HL-60 (cell line): ENCODE data around the gene TLCD3A.

ENCODE experiments used
- DNase-seq, 2 experiments: peaks; one replicate each; pipeline ENCODE4 v3.0.0-alpha.2; 2010 to 2020; ENCODE audit warnings: low read depth in 1 of 2, low spot score in 1 of 2
- H3K27ac ChIP-seq: fragments of 250-450 bp; sonication (Bioruptor Pico); replicated peaks from 2 replicates; pipeline ENCODE4 v1.5.1; 2020; ENCODE audit warnings: mild to moderate bottlenecking, moderate library complexity
- H3K27me3 ChIP-seq: fragments of 250-450 bp; sonication (Bioruptor Pico); 2 replicates; pipeline ENCODE4 v1.5.1; 2021; ENCODE audit warnings: mild to moderate bottlenecking, moderate library complexity; ENCODE audit not compliant: insufficient read depth, poor library complexity, severe bottlenecking
- H3K4me3 ChIP-seq: replicated peaks from 2 replicates; pipeline ENCODE4 v1.5.1; 2011; ENCODE audit warnings: mild to moderate bottlenecking, control low read depth, low read length; ENCODE audit not compliant: insufficient read depth
- CTCF ChIP-seq: IDR thresholded peaks from one replicate; pipeline ENCODE4 v1.5.1; 2011; ENCODE audit warnings: low read length, control low read depth, inconsistent platforms; ENCODE audit not compliant: insufficient read depth
- GABPA ChIP-seq: IDR thresholded peaks from 2 replicates; pipeline ENCODE4 v1.6.1; 2012; ENCODE audit warnings: low read depth
- POLR2AphosphoS5 ChIP-seq: IDR thresholded peaks from 2 replicates; pipeline ENCODE4 v1.6.1; 2012; ENCODE audit warnings: low read depth
- SPI1 ChIP-seq: IDR thresholded peaks from 2 replicates; pipeline ENCODE4 v1.6.1; 2012; ENCODE audit warnings: low read depth, mild to moderate bottlenecking, borderline replicate concordance
- TF ChIP-seq, protein P1 (sequence below): IDR thresholded peaks from 2 replicates; pipeline ENCODE4 v1.6.1; 2012; ENCODE audit warnings: low read depth; ENCODE audit not compliant: insufficient replicate concordance

Gene TLCD3A

GRCh38 chr17:726271-726919 lies 6.0 kb upstream of the TLCD3A start:
- Histone ChIP-seq H3K4me3 (no peak overlapping the region), H3K27ac (no peak overlapping the region)
- TF ChIP-seq SPI1 (no peak), POLR2AphosphoS5 (no peak), CTCF (no peak), GABPA (no peak)
- TF ChIP-seq, protein P1, sequence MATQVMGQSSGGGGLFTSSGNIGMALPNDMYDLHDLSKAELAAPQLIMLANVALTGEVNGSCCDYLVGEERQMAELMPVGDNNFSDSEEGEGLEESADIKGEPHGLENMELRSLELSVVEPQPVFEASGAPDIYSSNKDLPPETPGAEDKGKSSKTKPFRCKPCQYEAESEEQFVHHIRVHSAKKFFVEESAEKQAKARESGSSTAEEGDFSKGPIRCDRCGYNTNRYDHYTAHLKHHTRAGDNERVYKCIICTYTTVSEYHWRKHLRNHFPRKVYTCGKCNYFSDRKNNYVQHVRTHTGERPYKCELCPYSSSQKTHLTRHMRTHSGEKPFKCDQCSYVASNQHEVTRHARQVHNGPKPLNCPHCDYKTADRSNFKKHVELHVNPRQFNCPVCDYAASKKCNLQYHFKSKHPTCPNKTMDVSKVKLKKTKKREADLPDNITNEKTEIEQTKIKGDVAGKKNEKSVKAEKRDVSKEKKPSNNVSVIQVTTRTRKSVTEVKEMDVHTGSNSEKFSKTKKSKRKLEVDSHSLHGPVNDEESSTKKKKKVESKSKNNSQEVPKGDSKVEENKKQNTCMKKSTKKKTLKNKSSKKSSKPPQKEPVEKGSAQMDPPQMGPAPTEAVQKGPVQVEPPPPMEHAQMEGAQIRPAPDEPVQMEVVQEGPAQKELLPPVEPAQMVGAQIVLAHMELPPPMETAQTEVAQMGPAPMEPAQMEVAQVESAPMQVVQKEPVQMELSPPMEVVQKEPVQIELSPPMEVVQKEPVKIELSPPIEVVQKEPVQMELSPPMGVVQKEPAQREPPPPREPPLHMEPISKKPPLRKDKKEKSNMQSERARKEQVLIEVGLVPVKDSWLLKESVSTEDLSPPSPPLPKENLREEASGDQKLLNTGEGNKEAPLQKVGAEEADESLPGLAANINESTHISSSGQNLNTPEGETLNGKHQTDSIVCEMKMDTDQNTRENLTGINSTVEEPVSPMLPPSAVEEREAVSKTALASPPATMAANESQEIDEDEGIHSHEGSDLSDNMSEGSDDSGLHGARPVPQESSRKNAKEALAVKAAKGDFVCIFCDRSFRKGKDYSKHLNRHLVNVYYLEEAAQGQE, result no peak

DNA sequence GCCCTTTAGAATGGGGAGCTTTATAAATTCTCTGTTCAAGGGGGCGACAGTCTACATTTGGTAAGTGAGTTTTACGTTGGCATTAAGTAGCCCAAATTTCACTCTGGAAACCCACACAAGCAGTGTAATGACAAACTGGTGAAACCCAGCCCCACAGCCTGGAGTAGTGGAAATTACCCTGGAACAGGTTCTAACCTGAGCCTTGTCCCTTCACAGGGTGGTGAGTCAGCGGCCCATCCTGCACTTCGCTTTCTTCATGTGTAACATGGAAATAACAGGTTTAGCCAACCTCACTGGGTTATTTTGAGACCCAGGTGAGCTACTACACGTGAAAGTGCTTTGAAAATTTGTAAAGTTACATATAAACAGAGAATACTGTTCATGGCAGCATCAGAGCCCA lies 3.5 kb upstream of the TLCD3A start:
- Histone ChIP-seq H3K4me3 (no peak overlapping the region), H3K27me3 (peaks cover 3% of the 10 kb centered on the region), H3K27ac (no peak overlapping the region)
- no peak for DNase-seq
- TF ChIP-seq POLR2AphosphoS5, result no peak
- TF ChIP-seq GABPA, result no peak
- TF ChIP-seq, protein P1, result no peak
- no peak for TF ChIP-seq SPI1
- no peak for TF ChIP-seq CTCF

More at GRCh38 chr17:726271-726919, 6.0 kb upstream of the TLCD3A start:
- no peaks in the 10 kb centered on the region for H3K27me3 ChIP-seq
- DNase-seq, result no peak

DNA sequence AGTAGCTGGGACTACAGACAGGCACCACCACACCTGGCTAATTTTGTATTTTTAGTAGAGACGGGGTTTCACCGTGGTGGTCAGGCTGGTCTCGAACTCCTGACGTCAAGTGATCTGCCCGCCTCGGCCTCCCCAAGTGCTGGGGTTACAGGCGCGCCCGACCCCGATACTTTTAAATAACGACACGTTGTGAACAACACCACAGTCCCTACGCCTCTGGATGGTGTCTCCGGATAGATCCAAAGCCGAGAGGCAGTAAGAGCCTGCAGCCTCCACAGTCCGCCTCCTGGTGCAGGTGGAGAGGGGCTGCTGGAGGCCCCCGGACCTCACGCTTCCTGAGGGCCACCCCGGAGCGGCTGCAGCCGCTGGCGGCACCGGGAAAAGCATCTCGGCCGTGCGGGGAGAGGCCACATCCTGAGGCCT lies 741 bp upstream of the TLCD3A start:
- no peak overlapping the region for H3K27ac ChIP-seq
- no peak for DNase-seq
- no peak for TF ChIP-seq GABPA
- TF ChIP-seq CTCF, result no peak
- TF ChIP-seq, protein P1, result no peak
- TF ChIP-seq SPI1, result no peak
- no peak for TF ChIP-seq POLR2AphosphoS5
- H3K27me3 ChIP-seq, result peaks cover 3% of the 10 kb centered on the region
- peak overlapping the region; percentile 48 for H3K4me3 ChIP-seq
